ENCODE measurements around the gene LRFN5. TPM values are rescaled to one million over a fixed set of nuclear protein-coding genes. Genes with fewer than 3 reads are reported as not detected.

LRFN5 gene
- total RNA-seq, 1 experiment from 2014 or later, result not detected

GRCh38 chr14:41604721-41605531, 1.8 kb upstream of the LRFN5 start:
- CTCF ChIA-PET, result interaction anchor here (0.5 to 0.7 kb wide), 5 partner anchors 9 to 463 kb away, joined by 3 to 5 read pairs (median 4); no protein-coding TSS in a partner anchor
- Mint-ChIP-seq H3K9me3 (ENCODE audit: unreplicated experiment) (no peaks in the 10 kb centered on the region), H3K4me3 (ENCODE audit: unreplicated experiment) (no peak overlapping the region), H3K27ac (ENCODE audit: low read depth, unreplicated experiment) (no peak overlapping the region), H3K27me3 (ENCODE audit: insufficient read depth, unreplicated experiment) (peaks cover 78% of the 10 kb centered on the region), H3K4me1 (ENCODE audit: insufficient read depth, unreplicated experiment) (no peaks in the 10 kb centered on the region), H3K36me3 (ENCODE audit: insufficient read depth, unreplicated experiment) (no peaks in the 10 kb centered on the region)
- POLR2A ChIA-PET, result no interaction called here
- no TSS peak for BruUV-seq (replicated peaks)
- intact Hi-C loops (cut with micrococcal nuclease), result no loop called here
- TF ChIP-seq CTCF (IDR thresholded peaks at IDR 0.05; ENCODE audit: unreplicated experiment), result no peak
- DNase-seq (ENCODE audit: unreplicated experiment), result no peak

- intact Hi-C loops (cut with micrococcal nuclease), result no loop called here
- peaks cover 81% of the 10 kb centered on the region for H3K27me3 Mint-ChIP-seq (ENCODE audit: insufficient read depth, unreplicated experiment)
Observed at GRCh38 chr14:41605550-41606281, 960 bp upstream of the LRFN5 start.

GRCh38 chr14:41606282-41606531, 469 bp upstream of the LRFN5 start:
- CTCF ChIA-PET, result no interaction called here
- Mint-ChIP-seq H3K27me3 (ENCODE audit: insufficient read depth, unreplicated experiment) (peaks cover 86% of the 10 kb centered on the region), H3K4me1 (ENCODE audit: insufficient read depth, unreplicated experiment) (no peaks in the 10 kb centered on the region), H3K36me3 (ENCODE audit: insufficient read depth, unreplicated experiment) (no peaks in the 10 kb centered on the region), H3K9me3 (ENCODE audit: unreplicated experiment) (no peaks in the 10 kb centered on the region), H3K4me3 (ENCODE audit: unreplicated experiment) (no peak overlapping the region), H3K27ac (ENCODE audit: low read depth, unreplicated experiment) (no peak overlapping the region)
- intact Hi-C loops (cut with micrococcal nuclease), result no loop called here
- no peak for DNase-seq (ENCODE audit: unreplicated experiment)
- POLR2A ChIA-PET, result no interaction called here
- BruUV-seq (replicated peaks), result no TSS peak
- TF ChIP-seq CTCF (IDR thresholded peaks at IDR 0.05; ENCODE audit: unreplicated experiment), result no peak

More at GRCh38 chr14:41605550-41606281, 960 bp upstream of the LRFN5 start:
- ChIA-PET CTCF (interaction anchor here (0.7 kb wide), 1 partner anchor 38 kb away, joined by 3 read pairs; no protein-coding TSS in a partner anchor), POLR2A (no interaction called here)
- TF ChIP-seq CTCF (IDR thresholded peaks at IDR 0.05; ENCODE audit: unreplicated experiment), result no peak
- no peak for DNase-seq (ENCODE audit: unreplicated experiment)
- BruUV-seq (replicated peaks), result no TSS peak
- Mint-ChIP-seq H3K36me3 (ENCODE audit: insufficient read depth, unreplicated experiment) (no peaks in the 10 kb centered on the region), H3K9me3 (ENCODE audit: unreplicated experiment) (no peaks in the 10 kb centered on the region), H3K27ac (ENCODE audit: low read depth, unreplicated experiment) (no peak overlapping the region), H3K4me3 (ENCODE audit: unreplicated experiment) (no peak overlapping the region), H3K4me1 (ENCODE audit: insufficient read depth, unreplicated experiment) (no peaks in the 10 kb centered on the region)

- POLR2A ChIA-PET, result no interaction called here
- no peak overlapping the region for H3K4me3 Mint-ChIP-seq (ENCODE audit: unreplicated experiment)
- H3K4me1 Mint-ChIP-seq (ENCODE audit: insufficient read depth, unreplicated experiment), result no peaks in the 10 kb centered on the region
- CTCF ChIA-PET, result interaction anchor here (0.6 kb wide), 1 partner anchor 1692 kb away, joined by 3 read pairs; no protein-coding TSS in a partner anchor
- no peak overlapping the region for H3K27ac Mint-ChIP-seq (ENCODE audit: low read depth, unreplicated experiment)
- no peak for DNase-seq (ENCODE audit: unreplicated experiment)
- peaks cover 93% of the 10 kb centered on the region for H3K27me3 Mint-ChIP-seq (ENCODE audit: insufficient read depth, unreplicated experiment)
- BruUV-seq (replicated peaks), result no TSS peak
- no peaks in the 10 kb centered on the region for H3K36me3 Mint-ChIP-seq (ENCODE audit: insufficient read depth, unreplicated experiment)
- intact Hi-C loops (cut with micrococcal nuclease), result no loop called here
- no peaks in the 10 kb centered on the region for H3K9me3 Mint-ChIP-seq (ENCODE audit: unreplicated experiment)
- TF ChIP-seq CTCF (IDR thresholded peaks at IDR 0.05; ENCODE audit: unreplicated experiment), result no peak
Observed at GRCh38 chr14:41607304-41607775, 664 bp downstream of the LRFN5 start.

Measured in MCF 10A (cell line).